ENCODE measurements around the gene HCAR2. TPM values are rescaled to one million over a fixed set of nuclear protein-coding genes. Genes with fewer than 3 reads are reported as not detected.
A peak's percentile ranks its signal among the peaks of the same experiment; 100 is the strongest.
"Not testable (repeated sequence)": the region's sequence is repeated elsewhere in the genome, so short reads cannot be mapped to it uniquely, and the experiment has no call there.

The HCAR2 gene
- total and polyA plus RNA-seq, 2 of the 13 experiments (the other 11 are each of a cell fraction or from before 2014, with no cell fraction given), result 0.09 to 5.6 TPM

DNA sequence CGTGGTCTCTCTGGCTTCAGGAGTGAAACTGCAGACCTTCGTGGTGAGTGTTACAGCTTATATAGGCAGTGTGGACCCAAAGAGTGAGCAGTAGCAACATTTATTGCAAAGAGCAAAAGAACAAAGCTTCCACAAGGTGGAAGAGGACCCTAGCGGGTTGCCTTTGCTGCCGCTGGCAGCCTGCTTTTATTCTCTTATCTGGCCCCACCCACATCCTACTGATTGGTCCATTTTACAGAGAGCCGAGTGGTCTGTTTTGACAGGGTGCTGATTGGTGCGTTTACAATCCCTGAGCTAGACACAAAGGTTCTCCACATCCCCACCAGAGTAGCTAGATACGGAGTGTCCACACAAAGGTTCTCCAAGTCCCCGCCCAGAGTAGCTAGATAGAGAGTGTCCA, 27.1 kb downstream of the HCAR2 start:
- CTCF ChIA-PET (ENCODE audit: low intra/inter-chr PET ratio, low total read pairs); H3K27ac ChIP-seq (ENCODE audit: extremely low read length, insufficient read depth, low read length); H2AFZ ChIP-seq (ENCODE audit: low read length); H3K4me3 ChIP-seq (replicated peaks in 1 of 3; ENCODE audit: insufficient read depth in 1 of 3, low read depth in 2 of 3, low read length in 3 of 3); H3K4me2 ChIP-seq (ENCODE audit: low read depth, low read length); H4K20me1 ChIP-seq (ENCODE audit: insufficient read depth, low read length); in situ Hi-C loops (cut with HindIII; ENCODE audit: extremely low pct_ligation_motif_present, low pct_unique_long_range_greater_than_20kb); H3K79me2 ChIP-seq (ENCODE audit: insufficient read depth, low read length); BruUV-seq (replicated peaks); POLR2A ChIA-PET; ATAC-seq; H3K36me3 ChIP-seq (replicated peaks in 1 of 2; ENCODE audit: control insufficient read depth in 1 of 2, insufficient read depth in 2 of 2, low read length in 2 of 2); H3K9ac ChIP-seq (ENCODE audit: insufficient read depth, low read depth, low read length); H3K9me3 ChIP-seq (ENCODE audit: low read length); H3K27me3 ChIP-seq (ENCODE audit: control insufficient read depth in 1 of 2, insufficient read depth in 2 of 2, low read length in 2 of 2); FAIRE-seq: not testable (repeated sequence)
- DNase-seq (ENCODE audit: low spot score), result peak; percentile 23
- H3K4me1 ChIP-seq (ENCODE audit: insufficient read depth, low read length), result peaks cover 44% of the 10 kb centered on the region
- 96% methylated on average over 5 of the region's 8 CpGs for WGBS (ENCODE audit: low lambda C conversion rate)
- TF ChIP-seq NFYC (CRISPR knock-in tag; IDR thresholded peaks at IDR 0.05), result 0 out of 2 replicates have a peak, but pooled peaks have one; percentile 14
- peak; percentile 89 for TF ChIP-seq ZBTB33 (CRISPR knock-in tag; IDR thresholded peaks at IDR 0.05)
- TF ChIP-seq NFYB (CRISPR knock-in tag; IDR thresholded peaks at IDR 0.05), result peak; percentile 58
- intact Hi-C loops (cut with micrococcal nuclease; ENCODE audit: unreplicated experiment), result loop anchor here (10.0 kb wide), 1 partner anchor 49 kb away; no protein-coding TSS in a partner anchor

DNA sequence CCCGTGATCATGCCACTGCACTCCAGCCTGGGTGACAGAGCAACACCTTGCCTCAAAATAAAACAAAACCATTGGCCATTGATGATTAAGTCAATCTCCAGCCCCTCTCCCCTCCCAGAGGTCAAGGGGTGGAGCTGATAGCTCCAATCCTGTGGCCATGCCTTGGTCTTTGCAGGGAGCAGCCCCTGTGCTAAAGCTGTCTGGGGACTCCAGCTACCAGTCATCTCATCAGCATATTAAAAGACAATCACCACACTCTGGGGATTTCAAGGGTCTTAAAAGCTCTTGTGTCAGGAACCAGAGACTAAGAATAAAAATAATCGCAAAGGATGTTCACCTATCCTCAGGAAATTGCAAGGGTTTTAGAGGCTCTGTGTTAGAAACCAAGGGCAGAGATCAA, 30.6 kb downstream of the HCAR2 start:
- Histone ChIP-seq H3K4me1 (ENCODE audit: insufficient read depth, low read length) (peaks cover 29% of the 10 kb centered on the region), H2AFZ (ENCODE audit: low read length) (no peak overlapping the region), H3K9me3 (ENCODE audit: low read length) (no peaks in the 10 kb centered on the region), H3K79me2 (ENCODE audit: insufficient read depth, low read length) (no peaks in the 10 kb centered on the region), H4K20me1 (ENCODE audit: insufficient read depth, low read length) (no peaks in the 10 kb centered on the region), H3K4me2 (ENCODE audit: low read depth, low read length) (no peak overlapping the region), H3K9ac (ENCODE audit: insufficient read depth, low read depth, low read length) (no peak overlapping the region), H3K27ac (ENCODE audit: extremely low read length, insufficient read depth, low read length) (no peak overlapping the region), H3K4me3 (replicated peaks in 1 of 3; ENCODE audit: insufficient read depth in 1 of 3, low read depth in 2 of 3, low read length in 3 of 3) (no peak overlapping the region), H3K27me3 (ENCODE audit: control insufficient read depth in 1 of 2, insufficient read depth in 2 of 2, low read length in 2 of 2) (no peaks in the 10 kb centered on the region), H3K36me3 (replicated peaks in 1 of 2; ENCODE audit: control insufficient read depth in 1 of 2, insufficient read depth in 2 of 2, low read length in 2 of 2) (no peaks in the 10 kb centered on the region)
- ATAC-seq (no peak), FAIRE-seq (no peak), DNase-seq (ENCODE audit: low spot score) (no peak)
- TF ChIP-seq KLF9 (CRISPR knock-in tag; IDR thresholded peaks at IDR 0.05; ENCODE audit: low read depth), result no peak
- ChIA-PET CTCF (ENCODE audit: low intra/inter-chr PET ratio, low total read pairs) (no interaction called here), POLR2A (no interaction called here)
- in situ Hi-C loops (cut with HindIII; ENCODE audit: extremely low pct_ligation_motif_present, low pct_unique_long_range_greater_than_20kb) (no loop called here), intact Hi-C loops (cut with micrococcal nuclease; ENCODE audit: unreplicated experiment) (loop anchor here (10.0 kb wide), 1 partner anchor 52 kb away; no protein-coding TSS in a partner anchor)
- 95% methylated on average over 1 of the region's 2 CpGs for WGBS (ENCODE audit: low lambda C conversion rate)
- no TSS peak for BruUV-seq (replicated peaks)
